K562 (cell line): ENCODE data around the gene MME. TPM values are rescaled to one million over a fixed set of nuclear protein-coding genes. Genes with fewer than 3 reads are reported as not detected.

Experiments used
- BHLHE40 ChIP-seq: IDR thresholded peaks from 2 replicates; pipeline ENCODE4 v1.6.1; 2011; ENCODE audit warnings: low read length, improper control_type of control experiment
- DNMT1 ChIP-seq: fragments of 450-650 bp; IDR thresholded peaks from 2 replicates; pipeline ENCODE4 v1.6.1; 2016; ENCODE audit warnings: antibody characterized with exemption, mild to moderate bottlenecking
- MAX ChIP-seq: sonication (generic); formaldehyde crosslinking; IDR thresholded peaks from 2 replicates; pipeline ENCODE4 v1.9.0; 2022; ENCODE audit warnings: mild to moderate bottlenecking, missing genetic modification reagents
- MBD1 ChIP-seq: fragments of 250-450 bp; sonication (Bioruptor Pico); IDR thresholded peaks from 2 replicates; pipeline ENCODE4 v1.8.0; 2022; ENCODE audit warnings: inconsistent platforms
- MCM7 ChIP-seq, 2 experiments: fragments of 450-650 bp; IDR thresholded peaks; 2 replicates each; pipeline ENCODE4 v1.6.1; 2016 to 2018
- NFIX ChIP-seq: fragments of 250-450 bp; sonication (Bioruptor Pico); IDR thresholded peaks from 2 replicates; pipeline ENCODE4 v1.4.0; 2020; ENCODE audit warnings: low read depth, mild to moderate bottlenecking, moderate library complexity
- SFPQ ChIP-seq: fragments of 200-400 bp; formaldehyde crosslinking; IDR thresholded peaks from 2 replicates; pipeline ENCODE4 v1.6.1; 2017; ENCODE audit warnings: mild to moderate bottlenecking, low read depth, low read length, moderate library complexity
- STAG1 ChIP-seq: sonication (generic); formaldehyde crosslinking; IDR thresholded peaks from 2 replicates; pipeline ENCODE4 v1.5.0; 2020; ENCODE audit warnings: missing genetic modification reagents, borderline replicate concordance
- TCF7 ChIP-seq: sonication (generic); IDR thresholded peaks from 2 replicates; pipeline ENCODE4 v1.6.1; 2016; ENCODE audit warnings: antibody characterized with exemption, borderline replicate concordance
- TFE3 ChIP-seq: fragments of 450-650 bp; formaldehyde crosslinking; IDR thresholded peaks from 2 replicates; pipeline ENCODE4 v1.4.0; 2020; ENCODE audit warnings: mild to moderate bottlenecking, mixed read lengths
- ZC3H11A ChIP-seq: IDR thresholded peaks from 2 replicates; pipeline ENCODE4 v1.6.1; 2012; ENCODE audit warnings: low read depth, low read length, improper control_type of control experiment
- ZNF324 ChIP-seq: fragments of 250-450 bp; sonication (Bioruptor Pico); IDR thresholded peaks from 2 replicates; pipeline ENCODE4 v1.4.0; 2020; ENCODE audit warnings: mild to moderate bottlenecking
- ZNF707 ChIP-seq: fragments of 250-450 bp; sonication (Bioruptor Pico); conservative IDR thresholded peaks from 2 replicates; pipeline ENCODE4 v1.8.0; 2022; ENCODE audit warnings: inconsistent platforms, mild to moderate bottlenecking, moderate library complexity
- polyA plus RNA-seq, 8 experiments: library from polyadenylated mRNA; depleted of rRNA in 4 of 8; stranded (reverse) in 5 of 8; unstranded in 3 of 8; fragments of >200 nt; fragmentation: Nextera tagmentation in 2 of 8; fragmentation: Illumina TruSeq in 1 of 8; extraction: Ambion mirVana in 2 of 8; extraction: Trizol in 1 of 8; gene quantifications; 2 replicates each; pipeline versions ENCODE4 v1.2.1 to v1.2.3, GENCODE V29; 2011 to 2014; ENCODE audit warnings: inconsistent platforms in 1 of 8, missing spikeins in 1 of 8
- total RNA-seq, 7 experiments: library from RNA; depleted of rRNA in 6 of 7; stranded (reverse); fragments of >200 nt in 6 of 7; fragmentation: Illumina TruSeq in 2 of 7; extraction: Trizol in 2 of 7; gene quantifications; 2 replicates each; pipeline versions ENCODE4 v1.2.1 to v1.2.3, GENCODE V29; 2011 to 2021; ENCODE audit warnings: low replicate concordance in 1 of 7
- TF ChIP-seq, protein P1 (sequence below): fragments of 450-650 bp; IDR thresholded peaks from 2 replicates; pipeline ENCODE4 v1.6.1; 2018; ENCODE audit not compliant: partially characterized antibody
- TF ChIP-seq, protein P2 (sequence below): sonication (generic); formaldehyde crosslinking; IDR thresholded peaks from 2 replicates; pipeline ENCODE4 v1.8.0; 2023; ENCODE audit warnings: mild to moderate bottlenecking, missing genetic modification reagents
- TF ChIP-seq, protein P3 (sequence below), 2 experiments: fragments of 200-800 bp in 1 of 2; sonication (Bioruptor generic) in 1 of 2; sonication (generic) in 1 of 2; formaldehyde crosslinking in 1 of 2; IDR thresholded peaks in 1 of 2; conservative IDR thresholded peaks in 1 of 2; 2 replicates each; pipeline versions ENCODE4 v1.5.0 to v1.6.1; 2016 to 2020; ENCODE audit warnings: missing compliant biosample characterization in 1 of 2, missing genetic modification characterization in 1 of 2, missing genetic modification reagents in 1 of 2

Gene MME
- total and polyA plus RNA-seq, 9 of the 15 experiments (the other 6 are each of a cell fraction or from before 2014, with no cell fraction given): 0.80 to 8.6 (median 2.5) TPM

GRCh38 chr3:155179437-155179827, 99.3 kb downstream of the MME start (continued):
- TF ChIP-seq TFE3 (no peak), ZNF707 (CRISPR knock-in tag) (no peak), TCF7 (no peak), MBD1 (CRISPR knock-in tag) (no peak), MAX (CRISPR knock-in tag) (no peak), STAG1 (CRISPR knock-in tag) (no peak), ZNF324 (no peak), SFPQ (no peak), DNMT1 (no peak), BHLHE40 (0 out of 2 replicates have a peak, but pooled peaks have one; percentile 30), NFIX (CRISPR knock-in tag) (no peak), MCM7 (IDR thresholded peaks at IDR 0.05) (no peak), ZC3H11A (no peak)
- TF ChIP-seq, protein P1, sequence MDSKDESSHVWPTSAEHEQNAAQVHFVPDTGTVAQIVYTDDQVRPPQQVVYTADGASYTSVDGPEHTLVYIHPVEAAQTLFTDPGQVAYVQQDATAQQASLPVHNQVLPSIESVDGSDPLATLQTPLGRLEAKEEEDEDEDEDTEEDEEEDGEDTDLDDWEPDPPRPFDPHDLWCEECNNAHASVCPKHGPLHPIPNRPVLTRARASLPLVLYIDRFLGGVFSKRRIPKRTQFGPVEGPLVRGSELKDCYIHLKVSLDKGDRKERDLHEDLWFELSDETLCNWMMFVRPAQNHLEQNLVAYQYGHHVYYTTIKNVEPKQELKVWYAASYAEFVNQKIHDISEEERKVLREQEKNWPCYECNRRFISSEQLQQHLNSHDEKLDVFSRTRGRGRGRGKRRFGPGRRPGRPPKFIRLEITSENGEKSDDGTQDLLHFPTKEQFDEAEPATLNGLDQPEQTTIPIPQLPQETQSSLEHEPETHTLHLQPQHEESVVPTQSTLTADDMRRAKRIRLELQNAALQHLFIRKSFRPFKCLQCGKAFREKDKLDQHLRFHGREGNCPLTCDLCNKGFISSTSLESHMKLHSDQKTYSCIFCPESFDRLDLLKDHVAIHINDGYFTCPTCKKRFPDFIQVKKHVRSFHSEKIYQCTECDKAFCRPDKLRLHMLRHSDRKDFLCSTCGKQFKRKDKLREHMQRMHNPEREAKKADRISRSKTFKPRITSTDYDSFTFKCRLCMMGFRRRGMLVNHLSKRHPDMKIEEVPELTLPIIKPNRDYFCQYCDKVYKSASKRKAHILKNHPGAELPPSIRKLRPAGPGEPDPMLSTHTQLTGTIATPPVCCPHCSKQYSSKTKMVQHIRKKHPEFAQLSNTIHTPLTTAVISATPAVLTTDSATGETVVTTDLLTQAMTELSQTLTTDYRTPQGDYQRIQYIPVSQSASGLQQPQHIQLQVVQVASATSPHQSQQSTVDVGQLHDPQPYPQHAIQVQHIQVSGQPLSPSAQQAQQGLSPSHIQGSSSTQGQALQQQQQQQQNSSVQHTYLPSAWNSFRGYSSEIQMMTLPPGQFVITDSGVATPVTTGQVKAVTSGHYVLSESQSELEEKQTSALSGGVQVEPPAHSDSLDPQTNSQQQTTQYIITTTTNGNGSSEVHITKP: peak; percentile 75
- TF ChIP-seq, protein P2, sequence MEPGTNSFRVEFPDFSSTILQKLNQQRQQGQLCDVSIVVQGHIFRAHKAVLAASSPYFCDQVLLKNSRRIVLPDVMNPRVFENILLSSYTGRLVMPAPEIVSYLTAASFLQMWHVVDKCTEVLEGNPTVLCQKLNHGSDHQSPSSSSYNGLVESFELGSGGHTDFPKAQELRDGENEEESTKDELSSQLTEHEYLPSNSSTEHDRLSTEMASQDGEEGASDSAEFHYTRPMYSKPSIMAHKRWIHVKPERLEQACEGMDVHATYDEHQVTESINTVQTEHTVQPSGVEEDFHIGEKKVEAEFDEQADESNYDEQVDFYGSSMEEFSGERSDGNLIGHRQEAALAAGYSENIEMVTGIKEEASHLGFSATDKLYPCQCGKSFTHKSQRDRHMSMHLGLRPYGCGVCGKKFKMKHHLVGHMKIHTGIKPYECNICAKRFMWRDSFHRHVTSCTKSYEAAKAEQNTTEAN (CRISPR knock-in tag): no peak
- TF ChIP-seq, protein P3, sequence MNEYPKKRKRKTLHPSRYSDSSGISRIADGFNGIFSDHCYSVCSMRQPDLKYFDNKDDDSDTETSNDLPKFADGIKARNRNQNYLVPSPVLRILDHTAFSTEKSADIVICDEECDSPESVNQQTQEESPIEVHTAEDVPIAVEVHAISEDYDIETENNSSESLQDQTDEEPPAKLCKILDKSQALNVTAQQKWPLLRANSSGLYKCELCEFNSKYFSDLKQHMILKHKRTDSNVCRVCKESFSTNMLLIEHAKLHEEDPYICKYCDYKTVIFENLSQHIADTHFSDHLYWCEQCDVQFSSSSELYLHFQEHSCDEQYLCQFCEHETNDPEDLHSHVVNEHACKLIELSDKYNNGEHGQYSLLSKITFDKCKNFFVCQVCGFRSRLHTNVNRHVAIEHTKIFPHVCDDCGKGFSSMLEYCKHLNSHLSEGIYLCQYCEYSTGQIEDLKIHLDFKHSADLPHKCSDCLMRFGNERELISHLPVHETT (CRISPR knock-in tag; conservative IDR thresholded peaks at IDR 0.05 in 1 of 2, IDR thresholded peaks at IDR 0.05 in 1 of 2): no peak
